Suprapubic skin (tissue), 4 donors: ENCODE data around the gene ASPHD2.
A peak's percentile ranks its signal among the peaks of the same experiment; 100 is the strongest.

Experiments used
- CTCF ChIP-seq, 2 donors: fragments of 200-600 bp in 1 of 2; fragments of 450-650 bp in 1 of 2; sonication (generic) in 1 of 2; IDR thresholded peaks; one replicate each; pipeline ENCODE4 v1.5.1; 2016 to 2019; ENCODE audit warnings: antibody characterized with exemption in 2 of 2, mild to moderate bottlenecking in 1 of 2, moderate library complexity in 1 of 2
- POLR2A ChIP-seq, 2 donors: fragments of 450-650 bp; IDR thresholded peaks; one replicate each; pipeline ENCODE4 v1.6.1; 2017; ENCODE audit warnings: antibody characterized with exemption in 2 of 2, mild to moderate bottlenecking in 2 of 2, moderate library complexity in 2 of 2
- POLR2AphosphoS5 ChIP-seq, 3 donors: sonication (generic); formaldehyde crosslinking; IDR thresholded peaks; one replicate each; pipeline ENCODE4 v1.6.1; 2017; ENCODE audit warnings: antibody characterized with exemption in 3 of 3

GRCh38 chr22:26461188-26461810 is 32.2 kb downstream of the ASPHD2 start:
- peak; percentile 25 to 74 for TF ChIP-seq CTCF (IDR thresholded peaks at IDR 0.05)
- no peak for TF ChIP-seq POLR2A (IDR thresholded peaks at IDR 0.05)
- TF ChIP-seq POLR2AphosphoS5 (IDR thresholded peaks at IDR 0.05): no peak
